ENCODE results near the gene MYOM1.
"Not testable (repeated sequence)": the region's sequence is repeated elsewhere in the genome, so short reads cannot be mapped to it uniquely, and the experiment has no call there.

The MYOM1 gene

GRCh38 chr18:3221496-3221895, 1.7 kb upstream of the MYOM1 start:
- no peak for DNase-seq (ENCODE audit: low read depth in 3 of 3, low spot score in 1 of 3)

GRCh38 chr18:3220868-3221267, 1.1 kb upstream of the MYOM1 start:
- not testable (repeated sequence) for DNase-seq (ENCODE audit: low read depth in 3 of 3, low spot score in 1 of 3)

- DNase-seq (ENCODE audit: low read depth in 3 of 3, low spot score in 1 of 3): no peak
Observed at GRCh38 chr18:3219241-3219630, 532 bp downstream of the MYOM1 start.

GRCh38 chr18:3218819-3219218, 949 bp downstream of the MYOM1 start:
- DNase-seq (ENCODE audit: low read depth in 3 of 3, low spot score in 1 of 3): no peak

GRCh38 chr18:3217948-3218647, 1.7 kb downstream of the MYOM1 start:
- DNase-seq (ENCODE audit: low read depth in 3 of 3, low spot score in 1 of 3): no peak

GRCh38 chr18:3216987-3217386, 2.8 kb downstream of the MYOM1 start:
- no peak for DNase-seq (ENCODE audit: low read depth in 3 of 3, low spot score in 1 of 3)

- no peak for DNase-seq (ENCODE audit: low read depth in 3 of 3, low spot score in 1 of 3)
Observed at GRCh38 chr18:3214855-3215637, 4.7 kb downstream of the MYOM1 start.

GRCh38 chr18:3213300-3214059, 6.3 kb downstream of the MYOM1 start:
- no peak for DNase-seq (ENCODE audit: low read depth in 3 of 3, low spot score in 1 of 3)

GRCh38 chr18:3212657-3213056, 7.1 kb downstream of the MYOM1 start:
- no peak for DNase-seq (ENCODE audit: low read depth in 3 of 3, low spot score in 1 of 3)

GRCh38 chr18:3211236-3211992, 8.4 kb downstream of the MYOM1 start:
- no peak for DNase-seq (ENCODE audit: low read depth in 3 of 3, low spot score in 1 of 3)

GRCh38 chr18:3209859-3210569, 9.8 kb downstream of the MYOM1 start:
- no peak for DNase-seq (ENCODE audit: low read depth in 3 of 3, low spot score in 1 of 3)

GRCh38 chr18:3207565-3207964, 12.2 kb downstream of the MYOM1 start:
- DNase-seq (ENCODE audit: low read depth in 3 of 3, low spot score in 1 of 3): no peak

- DNase-seq (ENCODE audit: low read depth in 3 of 3, low spot score in 1 of 3): no peak
Observed at GRCh38 chr18:3205239-3205638, 14.5 kb downstream of the MYOM1 start.

GRCh38 chr18:3199942-3200645, 19.7 kb downstream of the MYOM1 start:
- no peak for DNase-seq (ENCODE audit: low read depth in 3 of 3, low spot score in 1 of 3)

- DNase-seq (ENCODE audit: low read depth in 3 of 3, low spot score in 1 of 3): not testable (repeated sequence)
Observed at GRCh38 chr18:3198260-3198860, 21.4 kb downstream of the MYOM1 start.

- DNase-seq (ENCODE audit: low read depth in 3 of 3, low spot score in 1 of 3): no peak
Observed at GRCh38 chr18:3194947-3195612, 24.7 kb downstream of the MYOM1 start.

- DNase-seq (ENCODE audit: low read depth in 3 of 3, low spot score in 1 of 3): no peak
Observed at GRCh38 chr18:3193331-3193730, 26.4 kb downstream of the MYOM1 start.

GRCh38 chr18:3192752-3193151, 27.0 kb downstream of the MYOM1 start:
- DNase-seq (ENCODE audit: low read depth in 3 of 3, low spot score in 1 of 3): no peak

GRCh38 chr18:3192286-3192685, 27.5 kb downstream of the MYOM1 start:
- no peak for DNase-seq (ENCODE audit: low read depth in 3 of 3, low spot score in 1 of 3)
